Skin epidermis (tissue), 12 donors: ENCODE data around the gene E2F2.
A peak's percentile ranks its signal among the peaks of the same experiment; 100 is the strongest.

Experiments used
- H3K27ac ChIP-seq, 21 experiments: fragments of 200-600 bp; sonication (generic) in 11 of 21; one replicate each; pipeline ENCODE4 v1.5.0; 2020; ENCODE audit warnings: mild to moderate bottlenecking in 3 of 21, inconsistent platforms in 2 of 21, moderate library complexity in 2 of 21
- H3K4me3 ChIP-seq, 7 experiments: fragments of 200-600 bp; sonication (generic) in 2 of 7; one replicate each; pipeline ENCODE4 v1.5.0; 2020; ENCODE audit warnings: inconsistent platforms in 2 of 7, mild to moderate bottlenecking in 2 of 7, moderate library complexity in 1 of 7

Gene E2F2

GRCh38 chr1:23475134-23475628 is 55.9 kb downstream of the E2F2 start:
- H3K4me3 ChIP-seq: no peak overlapping the region
- peak overlapping the region in 9 of 21 experiments; percentile 5 to 70 (median 36) for H3K27ac ChIP-seq

GRCh38 chr1:23473037-23473800 is 57.8 kb downstream of the E2F2 start:
- H3K27ac ChIP-seq: peak overlapping the region in 12 of 21 experiments; percentile 2 to 70 (median 39)

DNA sequence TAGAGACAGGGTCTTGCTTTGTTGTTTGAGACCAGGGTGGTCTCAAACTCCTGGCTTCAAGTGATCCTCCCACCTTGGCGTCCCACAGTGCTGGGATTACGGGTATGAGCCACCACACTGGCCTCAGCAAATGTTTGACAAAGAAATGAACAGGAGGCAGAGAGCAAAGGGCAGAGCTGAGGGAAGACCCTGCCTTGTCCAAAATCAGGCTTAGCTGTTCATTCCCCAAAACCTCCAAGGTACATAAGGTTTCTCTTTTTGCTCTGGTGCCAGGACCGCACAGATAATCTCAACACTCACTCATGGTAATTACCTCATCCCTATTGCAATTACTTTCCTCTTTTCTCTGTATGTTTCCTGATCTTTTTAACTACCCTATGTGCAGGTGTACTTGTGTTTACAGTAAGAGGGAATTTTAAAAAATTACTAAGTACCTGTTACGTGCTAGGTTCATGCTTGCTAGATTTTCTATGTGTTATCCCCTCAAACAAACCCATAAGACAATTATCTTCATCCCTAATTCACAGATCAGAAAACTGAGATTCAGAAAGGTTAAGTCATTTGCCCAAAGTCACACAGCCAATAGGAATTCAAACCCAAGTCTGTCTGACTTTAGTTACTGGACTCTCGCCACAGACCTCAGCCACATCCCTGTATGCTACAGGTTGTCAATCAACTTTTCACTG is 58.5 kb downstream of the E2F2 start:
- H3K27ac ChIP-seq: peak overlapping the region in 5 of 21 experiments; percentile 36 to 70 (median 48)

More at GRCh38 chr1:23473037-23473800, 57.8 kb downstream of the E2F2 start:
- H3K4me3 ChIP-seq: no peak overlapping the region

GRCh38 chr1:23471473-23472075 is 59.5 kb downstream of the E2F2 start:
- H3K27ac ChIP-seq: peak overlapping the region in 4 of 21 experiments; percentile 16 to 66 (median 32)
- no peak overlapping the region for H3K4me3 ChIP-seq

More for the DNA sequence above, 58.5 kb downstream of the E2F2 start:
- no peak overlapping the region for H3K4me3 ChIP-seq

DNA sequence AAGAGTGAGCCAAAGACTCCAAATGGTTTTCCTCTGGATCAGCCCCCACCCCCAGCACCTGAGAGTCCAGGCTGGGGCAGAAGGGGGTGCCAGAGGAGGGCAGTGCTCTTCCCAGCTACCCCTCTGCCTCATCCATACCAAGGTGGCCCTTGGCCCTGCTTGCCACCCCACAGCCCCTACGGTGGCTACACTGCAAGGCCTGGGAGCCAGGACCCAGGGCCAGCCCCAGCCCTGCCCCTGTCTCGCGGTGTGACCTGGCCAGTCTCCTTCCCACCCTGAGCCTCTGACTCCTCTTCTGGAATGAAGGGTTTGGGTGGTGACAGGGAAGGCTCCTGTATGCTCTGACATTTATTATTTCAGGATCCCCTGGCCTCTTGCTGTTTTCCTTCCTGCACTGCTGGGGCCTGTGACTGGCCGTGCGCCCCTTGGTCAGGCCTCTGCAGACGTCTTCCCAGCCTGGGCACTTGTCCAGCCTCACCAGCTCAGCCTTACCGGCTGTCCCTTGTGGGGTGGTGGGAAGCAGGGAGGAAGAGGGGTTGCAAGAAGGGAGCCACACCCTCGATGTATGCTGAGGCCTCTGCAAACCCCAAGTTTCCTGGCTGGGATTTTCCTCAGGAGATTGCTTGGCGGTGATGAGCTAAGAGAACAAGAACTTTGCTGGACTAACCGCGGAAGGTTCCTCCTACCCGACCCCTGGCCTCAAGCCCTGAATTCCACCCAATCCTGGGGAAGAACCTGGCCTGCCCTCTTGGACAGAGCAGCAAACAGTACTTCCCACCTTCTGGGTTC is 60.6 kb downstream of the E2F2 start:
- no peak overlapping the region for H3K4me3 ChIP-seq
- H3K27ac ChIP-seq: peak overlapping the region in 14 of 21 experiments; percentile 12 to 70 (median 31)

DNA sequence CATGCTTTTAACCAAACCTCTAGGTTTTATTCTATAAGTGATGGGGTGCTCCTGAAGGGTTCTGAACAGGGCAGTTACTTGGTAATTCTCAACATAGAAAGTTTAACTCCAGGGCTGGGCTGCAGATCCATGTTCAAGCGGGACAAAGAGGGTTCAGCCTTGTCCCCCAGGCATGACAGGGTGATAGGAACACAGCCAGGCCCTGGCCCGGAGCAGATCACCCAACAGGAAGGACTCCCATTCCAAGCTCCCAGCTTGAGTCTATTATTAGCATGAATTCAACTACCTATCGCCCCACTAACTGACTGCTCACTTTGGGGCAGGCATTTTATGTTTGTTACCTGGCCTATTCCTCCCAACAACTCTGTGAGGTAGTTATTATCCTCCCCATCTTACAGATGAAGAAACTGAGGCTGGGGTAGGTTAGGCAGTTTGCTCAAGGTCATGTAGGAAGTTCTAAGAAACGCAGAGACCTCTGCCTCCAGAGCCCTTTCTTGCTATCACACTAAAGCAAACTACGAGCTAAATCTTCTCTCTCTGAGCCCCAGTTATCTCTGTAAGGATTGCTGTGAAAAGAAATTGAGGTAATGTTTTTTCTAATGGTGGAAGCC is 61.6 kb downstream of the E2F2 start:
- Histone ChIP-seq H3K4me3 (no peak overlapping the region), H3K27ac (peak overlapping the region in 3 of 21 experiments; percentile 22 to 66 (median 28))

GRCh38 chr1:23466423-23466989 is 64.5 kb downstream of the E2F2 start:
- Histone ChIP-seq H3K4me3 (no peak overlapping the region), H3K27ac (no peak overlapping the region)

DNA sequence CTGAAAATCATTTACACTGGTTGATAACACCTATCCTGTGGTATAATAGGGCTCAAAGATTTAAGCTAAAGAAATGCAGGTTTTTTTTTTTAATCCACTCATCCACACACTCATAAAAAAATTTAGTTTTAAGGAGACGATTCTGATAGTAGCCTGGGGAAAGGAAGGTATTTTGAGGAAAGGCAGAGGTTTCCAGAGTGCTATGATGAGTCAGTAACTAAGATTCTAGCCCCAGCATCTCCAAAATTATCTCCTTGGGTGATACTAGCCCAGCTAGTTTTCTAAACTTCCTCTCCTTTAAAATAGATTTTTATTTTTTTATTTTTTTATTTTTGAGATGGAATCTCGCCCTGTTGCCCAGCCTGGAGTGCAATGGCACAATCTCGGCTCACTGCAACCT is 67.7 kb downstream of the E2F2 start:
- peak overlapping the region in 1 of 21 experiments; percentile 26 for H3K27ac ChIP-seq
- H3K4me3 ChIP-seq: no peak overlapping the region

DNA sequence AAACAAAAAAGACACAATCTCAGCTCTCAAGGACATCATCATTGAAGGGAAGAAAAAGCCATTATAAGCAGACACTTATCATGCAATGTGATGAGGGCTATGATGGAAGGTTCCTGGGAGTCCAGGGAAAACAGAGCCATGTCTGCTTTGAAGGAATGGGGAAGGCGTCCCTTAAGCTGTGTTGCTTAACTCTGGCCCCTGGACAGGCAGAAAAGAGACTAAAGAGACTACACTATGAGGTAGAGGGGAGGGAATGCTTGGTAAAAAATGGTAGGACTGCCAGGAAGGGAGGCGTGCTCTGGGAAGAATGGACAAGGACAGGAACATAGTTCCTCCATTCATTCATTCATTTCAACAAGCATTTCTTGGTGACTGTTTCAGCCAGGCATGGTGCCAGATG is 68.3 kb downstream of the E2F2 start:
- no peak overlapping the region for H3K27ac ChIP-seq
- no peak overlapping the region for H3K4me3 ChIP-seq

DNA sequence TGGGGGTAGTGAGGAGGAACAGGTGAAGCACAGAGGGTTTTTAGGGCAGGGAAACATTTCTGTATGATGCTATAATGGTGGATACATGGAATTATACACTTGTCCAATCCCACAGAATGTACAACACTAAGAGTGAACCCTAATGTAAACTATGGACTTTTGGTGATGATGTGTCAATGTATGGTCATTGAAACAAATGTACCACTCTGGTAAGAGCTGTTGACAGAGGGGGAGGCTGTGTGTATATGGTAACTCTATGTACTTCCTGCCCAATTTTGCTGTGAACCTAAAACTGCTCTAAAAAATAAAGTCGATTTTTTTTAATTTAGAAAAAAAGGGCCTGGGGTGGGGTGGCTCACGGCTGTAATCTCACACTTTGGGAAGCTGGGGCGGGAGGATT is 70.0 kb downstream of the E2F2 start:
- no peak overlapping the region for H3K27ac ChIP-seq
- H3K4me3 ChIP-seq: no peak overlapping the region

DNA sequence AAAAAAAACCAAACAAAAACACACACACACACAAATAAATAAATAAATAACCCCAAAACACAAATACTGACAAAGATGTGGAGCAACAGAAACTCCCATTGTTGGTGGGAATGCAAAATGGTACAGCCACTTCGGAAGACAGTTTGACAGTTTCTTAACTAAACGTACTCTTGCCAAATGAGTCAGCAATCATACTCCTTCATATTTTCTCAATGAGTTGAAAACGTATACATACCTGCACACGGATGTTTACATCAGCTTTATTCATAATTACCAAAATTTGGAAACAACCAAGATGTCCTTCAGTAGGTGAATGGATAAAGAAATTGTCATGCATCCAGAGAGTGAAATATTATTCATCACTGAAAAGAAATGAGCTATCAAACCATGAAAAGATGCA is 70.5 kb downstream of the E2F2 start:
- Histone ChIP-seq H3K27ac (no peak overlapping the region), H3K4me3 (no peak overlapping the region)

- no peak overlapping the region for H3K27ac ChIP-seq
Observed at GRCh38 chr1:23459338-23459757, 71.7 kb downstream of the E2F2 start.

More at GRCh38 chr1:23459338-23459757, 71.7 kb downstream of the E2F2 start:
- no peak overlapping the region for H3K4me3 ChIP-seq
